ENCODE data around the gene PLCB1. TPM values are rescaled to one million over a fixed set of nuclear protein-coding genes. Genes with fewer than 3 reads are reported as not detected.

The PLCB1 gene
- polyA plus RNA-seq, 1 experiment: 16.4 TPM

DNA sequence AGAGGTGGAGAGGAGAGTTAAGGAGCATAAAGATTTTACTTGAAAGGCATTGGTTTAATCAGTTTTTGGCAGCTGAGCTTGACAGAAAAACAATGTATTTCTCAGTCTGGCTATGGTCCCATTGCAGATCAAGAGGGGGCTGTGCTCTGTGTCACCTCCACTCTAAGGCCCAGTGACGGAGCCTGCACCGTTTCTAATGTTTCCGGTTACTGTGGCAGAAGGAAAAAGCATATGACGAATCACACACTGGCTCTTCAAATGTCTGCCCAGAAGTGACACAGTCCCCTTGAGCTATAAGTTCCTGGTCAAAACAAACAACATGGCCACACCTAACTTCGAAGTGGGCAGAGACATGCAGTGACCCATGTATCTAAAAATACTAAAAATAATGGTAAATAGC lies 372.0 kb downstream of the PLCB1 start:
- H3K27me3 ChIP-seq (ENCODE audit: control insufficient read depth, insufficient read depth, low read length): no peaks in the 10 kb centered on the region
- no peak for DNase-seq (ENCODE audit: low read depth, low spot score)
- H3K9me3 ChIP-seq (ENCODE audit: control insufficient read depth, insufficient read depth, low read length): no peaks in the 10 kb centered on the region
- no peak overlapping the region for H3K27ac ChIP-seq (ENCODE audit: low read depth, low read length)
- TF ChIP-seq, protein P1, sequence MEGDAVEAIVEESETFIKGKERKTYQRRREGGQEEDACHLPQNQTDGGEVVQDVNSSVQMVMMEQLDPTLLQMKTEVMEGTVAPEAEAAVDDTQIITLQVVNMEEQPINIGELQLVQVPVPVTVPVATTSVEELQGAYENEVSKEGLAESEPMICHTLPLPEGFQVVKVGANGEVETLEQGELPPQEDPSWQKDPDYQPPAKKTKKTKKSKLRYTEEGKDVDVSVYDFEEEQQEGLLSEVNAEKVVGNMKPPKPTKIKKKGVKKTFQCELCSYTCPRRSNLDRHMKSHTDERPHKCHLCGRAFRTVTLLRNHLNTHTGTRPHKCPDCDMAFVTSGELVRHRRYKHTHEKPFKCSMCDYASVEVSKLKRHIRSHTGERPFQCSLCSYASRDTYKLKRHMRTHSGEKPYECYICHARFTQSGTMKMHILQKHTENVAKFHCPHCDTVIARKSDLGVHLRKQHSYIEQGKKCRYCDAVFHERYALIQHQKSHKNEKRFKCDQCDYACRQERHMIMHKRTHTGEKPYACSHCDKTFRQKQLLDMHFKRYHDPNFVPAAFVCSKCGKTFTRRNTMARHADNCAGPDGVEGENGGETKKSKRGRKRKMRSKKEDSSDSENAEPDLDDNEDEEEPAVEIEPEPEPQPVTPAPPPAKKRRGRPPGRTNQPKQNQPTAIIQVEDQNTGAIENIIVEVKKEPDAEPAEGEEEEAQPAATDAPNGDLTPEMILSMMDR (IDR thresholded peaks at IDR 0.05; ENCODE audit: low read depth, low read length): no peak
- H3K4me3 ChIP-seq (ENCODE audit: low read depth, low read length): no peak overlapping the region
- ChIA-PET CTCF (interaction anchor here (1.0 kb wide), 1 partner anchor 218 kb away, joined by 4 read pairs; no protein-coding TSS in a partner anchor), POLR2A (no interaction called here)

DNA sequence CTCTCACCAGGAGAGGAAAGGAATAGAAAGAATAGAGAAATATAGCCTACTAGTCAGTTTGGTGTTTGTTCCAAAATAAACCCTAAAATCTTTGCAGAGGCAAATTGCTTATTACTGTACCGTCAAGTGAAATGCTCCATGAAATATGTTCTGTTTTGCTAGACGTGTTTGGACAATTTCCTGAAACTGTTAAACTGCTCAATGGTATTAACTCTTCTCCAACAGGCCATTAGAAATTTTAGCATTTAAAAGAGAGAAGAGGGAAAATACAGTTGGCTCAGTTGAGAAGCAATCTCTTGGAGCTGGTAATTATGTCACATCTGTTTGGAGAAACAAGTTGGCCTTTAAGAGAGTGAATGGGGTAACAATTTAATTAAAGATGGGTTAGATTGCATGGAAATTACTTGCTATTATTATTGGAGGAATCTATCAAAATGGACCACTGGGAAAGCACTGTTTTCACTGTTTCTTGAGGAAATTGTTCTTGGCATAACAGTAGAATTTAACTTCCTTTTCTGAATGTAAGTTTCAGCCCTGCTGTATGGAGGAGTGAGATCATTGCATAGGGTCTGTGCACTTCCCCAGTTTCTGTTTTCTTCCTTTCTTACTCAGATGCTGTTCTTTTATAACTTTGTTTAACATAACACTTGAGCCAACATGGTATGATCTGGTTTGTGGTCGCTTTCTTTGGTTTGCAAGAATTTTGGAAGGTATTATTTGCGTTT lies 373.6 kb downstream of the PLCB1 start:
- Histone ChIP-seq H3K4me3 (ENCODE audit: low read depth, low read length) (no peak overlapping the region), H3K27me3 (ENCODE audit: control insufficient read depth, insufficient read depth, low read length) (no peaks in the 10 kb centered on the region), H3K27ac (ENCODE audit: low read depth, low read length) (no peak overlapping the region), H3K9me3 (ENCODE audit: control insufficient read depth, insufficient read depth, low read length) (no peaks in the 10 kb centered on the region; the same call in 1 of the 2 replicates)
- ChIA-PET POLR2A (no interaction called here), CTCF (no interaction called here)
- no peak for DNase-seq (ENCODE audit: low read depth, low spot score)
- TF ChIP-seq, protein P1 (IDR thresholded peaks at IDR 0.05; ENCODE audit: low read depth, low read length): no peak

DNA sequence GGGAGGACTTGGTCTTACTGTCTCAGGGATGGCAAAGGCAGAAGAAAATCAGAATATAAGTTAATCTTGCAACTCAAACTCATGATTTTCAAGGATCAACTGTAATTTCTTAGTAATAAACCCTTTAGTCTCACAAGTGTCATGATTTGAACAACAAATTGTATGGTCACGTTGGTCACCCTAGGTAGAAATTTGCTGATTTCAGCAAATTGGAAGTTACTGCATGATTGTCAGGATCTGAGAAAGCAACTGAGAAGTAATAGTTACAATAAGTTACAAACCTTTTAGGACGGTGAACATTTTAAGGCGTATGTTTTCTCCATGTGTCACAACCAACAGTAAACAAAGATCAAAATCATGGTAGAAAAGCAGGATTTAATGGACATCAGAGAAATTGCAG lies 375.2 kb downstream of the PLCB1 start:
- POLR2A ChIA-PET: no interaction called here
- no peak overlapping the region for H3K27ac ChIP-seq (ENCODE audit: low read depth, low read length)
- CTCF ChIA-PET: no interaction called here
- H3K4me3 ChIP-seq (ENCODE audit: low read depth, low read length): no peak overlapping the region
- no peak for DNase-seq (ENCODE audit: low read depth, low spot score)
- no peaks in the 10 kb centered on the region for H3K27me3 ChIP-seq (ENCODE audit: control insufficient read depth, insufficient read depth, low read length)
- H3K9me3 ChIP-seq (ENCODE audit: control insufficient read depth, insufficient read depth, low read length): no peaks in the 10 kb centered on the region; the same call in 1 of the 2 replicates
- TF ChIP-seq, protein P1 (IDR thresholded peaks at IDR 0.05; ENCODE audit: low read depth, low read length): no peak

DNA sequence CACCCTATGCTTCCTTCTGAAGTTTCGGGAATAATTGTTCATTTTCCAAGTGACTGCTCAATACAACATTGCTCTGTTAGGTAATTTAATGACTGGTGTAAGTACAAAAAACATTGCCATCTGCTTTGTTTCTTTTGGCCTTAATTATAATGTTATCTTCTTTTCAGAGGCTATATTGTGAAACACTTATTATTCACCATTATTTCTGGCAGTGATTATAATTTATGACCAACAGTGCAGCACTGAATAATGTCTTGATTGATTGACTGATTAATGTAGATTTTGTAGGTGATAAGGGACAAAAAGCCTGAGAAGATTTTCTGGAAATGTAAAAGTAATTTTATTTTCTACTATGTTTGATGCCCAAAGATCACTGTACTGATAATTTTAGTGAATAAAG lies 377.7 kb downstream of the PLCB1 start:
- Histone ChIP-seq H3K27ac (ENCODE audit: low read depth, low read length) (no peak overlapping the region), H3K4me3 (ENCODE audit: low read depth, low read length) (no peak overlapping the region), H3K27me3 (ENCODE audit: control insufficient read depth, insufficient read depth, low read length) (no peaks in the 10 kb centered on the region), H3K9me3 (ENCODE audit: control insufficient read depth, insufficient read depth, low read length) (no peaks in the 10 kb centered on the region; the same call in 1 of the 2 replicates)
- CTCF ChIA-PET: interaction anchor here (0.6 to 1.0 kb wide), 5 partner anchors 26 to 466 kb away, joined by 3 to 5 read pairs (median 3); no protein-coding TSS in a partner anchor
- POLR2A ChIA-PET: no interaction called here
- no peak for DNase-seq (ENCODE audit: low read depth, low spot score)
- TF ChIP-seq, protein P1 (IDR thresholded peaks at IDR 0.05; ENCODE audit: low read depth, low read length): no peak

DNA sequence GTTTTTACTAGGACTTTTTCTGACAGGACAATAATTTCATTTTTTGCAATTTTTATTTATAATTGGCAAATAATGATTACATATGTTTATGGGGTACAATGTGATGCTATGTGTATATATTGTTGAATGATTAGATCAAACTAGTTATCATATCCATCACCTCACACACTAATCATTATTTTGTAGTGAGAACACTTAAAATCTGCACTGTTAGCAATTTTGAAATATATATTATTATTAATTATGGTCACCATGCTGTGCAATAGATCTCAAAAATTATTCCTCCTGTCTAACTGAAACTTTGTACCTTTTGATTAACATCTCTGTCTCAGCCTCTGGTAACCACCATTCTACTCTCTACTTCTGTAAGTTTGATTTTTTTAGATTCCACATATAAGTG lies 378.7 kb downstream of the PLCB1 start:
- DNase-seq (ENCODE audit: low read depth, low spot score): no peak
- no peak overlapping the region for H3K4me3 ChIP-seq (ENCODE audit: low read depth, low read length)
- H3K9me3 ChIP-seq (ENCODE audit: control insufficient read depth, insufficient read depth, low read length): no peaks in the 10 kb centered on the region; the same call in 1 of the 2 replicates
- ChIA-PET POLR2A (no interaction called here), CTCF (no interaction called here)
- TF ChIP-seq, protein P1 (IDR thresholded peaks at IDR 0.05; ENCODE audit: low read depth, low read length): no peak
- H3K27ac ChIP-seq (ENCODE audit: low read depth, low read length): no peak overlapping the region
- H3K27me3 ChIP-seq (ENCODE audit: control insufficient read depth, insufficient read depth, low read length): no peaks in the 10 kb centered on the region

Data from AG04450 (cell line).